Right renal cortex interstitium (tissue), 3 donors: ENCODE results near the gene SRD5A3. TPM values are rescaled to one million over a fixed set of nuclear protein-coding genes. Genes with fewer than 3 reads are reported as not detected.

ENCODE experiments used
- DNase-seq, 3 donors: peaks; one replicate each; pipeline ENCODE4 v3.0.0-alpha.2; 2013; ENCODE audit warnings: low read depth in 3 of 3, low spot score in 2 of 3
- polyA plus RNA-seq, 3 donors: library from polyadenylated mRNA; unstranded; fragments of 120-200 nt; gene quantifications; one replicate each; pipeline ENCODE4 v1.2.1, GENCODE V29; 2013; ENCODE audit not compliant: insufficient read length in 3 of 3

The SRD5A3 gene
- polyA plus RNA-seq, 3 donors = 17.7 to 22.6 (median 22.1) TPM

- DNase-seq = no peak
These were observed 53.5 kb downstream of the SRD5A3 start for GRCh38 chr4:55399581-55399980.

- DNase-seq = no peak
These were observed 59.0 kb downstream of the SRD5A3 start for GRCh38 chr4:55405073-55405472.

- no peak for DNase-seq
These were observed 60.5 kb downstream of the SRD5A3 start for GRCh38 chr4:55406545-55406944.

GRCh38 chr4:55407119-55407518, 61.1 kb downstream of the SRD5A3 start:
- no peak for DNase-seq

GRCh38 chr4:55407764-55408163, 61.7 kb downstream of the SRD5A3 start:
- no peak for DNase-seq

- no peak for DNase-seq
These were observed 63.6 kb downstream of the SRD5A3 start for GRCh38 chr4:55409468-55410171.

GRCh38 chr4:55410431-55410830, 64.4 kb downstream of the SRD5A3 start:
- no peak for DNase-seq

GRCh38 chr4:55411621-55412020, 65.6 kb downstream of the SRD5A3 start:
- no peak for DNase-seq

- DNase-seq = no peak
These were observed 70.1 kb downstream of the SRD5A3 start for GRCh38 chr4:55416176-55416575.

Other genes with a start within 250 kb of the SRD5A3 start
- 10 to 100 TPM; 61.0 to 71.6 (median 67.9) TPM for gene KDR, start 220.6 kb upstream of the SRD5A3 start, polyA plus RNA-seq
- gene TMEM165, start 49.7 kb downstream of the SRD5A3 start, polyA plus RNA-seq = 10 to 100 TPM; 74.2 to 88.2 (median 78.5) TPM
- 10 to 100 TPM; 19.7 to 22.5 (median 20.8) TPM for gene CLOCK, start 200.7 kb downstream of the SRD5A3 start, polyA plus RNA-seq
- not detected for gene PDCL2, start 246.0 kb downstream of the SRD5A3 start, polyA plus RNA-seq